GM12878 (cell line): ENCODE results near the gene ZSWIM9. TPM values are rescaled to one million over a fixed set of nuclear protein-coding genes. Genes with fewer than 3 reads are reported as not detected.

Experiments used
- ATAC-seq: fragments of 200-7000 bp; cut with Tn5 transposase; 3 replicates; pipeline ENCODE4 v1.9.1; 2020; ENCODE audit warnings: mild to moderate bottlenecking, moderate library complexity
- BruUV-seq: library from RNA; stranded (reverse); fragments of 400-500 nt; replicated peaks from 2 replicates; lab custom pipeline; 2021; lab: Mats Ljungman, UMichigan
- CTCF ChIA-PET: fragments of 300-600 bp; sonication (Branson Sonifier 250); formaldehyde crosslinking; extraction: SDS; loops from one replicate; lab custom pipeline; 2021; ENCODE audit warnings: inconsistent platforms; lab: Yijun Ruan, JAX
- POLR2A ChIA-PET: fragments of 350-600 bp; formaldehyde crosslinking; extraction: SDS; loops from one replicate; lab custom pipeline; 2021; ENCODE audit warnings: inconsistent platforms; lab: Charles Lee
- RAD21 ChIA-PET: fragments of 300-600 bp; sonication (Branson Sonifier 250); formaldehyde crosslinking; loops from one replicate; lab custom pipeline; 2023; ENCODE audit warnings: antibody characterized with exemption; ENCODE audit not compliant: unreplicated experiment; lab: Charles Lee
- SMC1A ChIA-PET: fragments of 300-600 bp; sonication (Branson Sonifier 250); formaldehyde crosslinking; loops from one replicate; lab custom pipeline; 2023; ENCODE audit not compliant: unreplicated experiment, uncharacterized antibody; lab: Charles Lee
- DNase-seq: peaks from one replicate; pipeline ENCODE4 v3.0.0-alpha.2; 2011; ENCODE audit warnings: low read depth, low spot score
- FAIRE-seq: peaks from 3 replicates; lab custom pipeline; 2011; peaks lifted over from hg19 to GRCh38; lab: Jason Lieb, UNC
- H2AFZ ChIP-seq: 2 replicates; pipeline ENCODE4 v1.6.0; 2011; ENCODE audit warnings: low read depth, low read length, control low read depth; ENCODE audit not compliant: control insufficient read depth
- H3K27ac ChIP-seq: 2 replicates; pipeline ENCODE4 v1.5.1; 2011; ENCODE audit warnings: control low read depth; ENCODE audit not compliant: control insufficient read depth, insufficient read depth
- H3K27me3 ChIP-seq, 2 experiments: replicated peaks in 1 of 2; 2 replicates each; pipeline versions ENCODE4 v1.6.0 to v1.6.1; 2011; ENCODE audit warnings: low read length in 1 of 2; ENCODE audit not compliant: control insufficient read depth in 2 of 2, insufficient read depth in 2 of 2
- H3K36me3 ChIP-seq, 2 experiments: 2 replicates each; pipeline ENCODE4 v1.5.1; 2011; ENCODE audit warnings: low read length in 1 of 2; ENCODE audit not compliant: control insufficient read depth in 2 of 2, insufficient read depth in 2 of 2
- H3K4me1 ChIP-seq: 2 replicates; pipeline ENCODE4 v1.6.1; 2011; ENCODE audit warnings: mild to moderate bottlenecking, low read length, moderate library complexity, mixed read lengths; ENCODE audit not compliant: control insufficient read depth, insufficient read depth
- H3K4me2 ChIP-seq: 2 replicates; pipeline ENCODE4 v1.6.0; 2011; ENCODE audit warnings: control low read depth; ENCODE audit not compliant: control insufficient read depth, insufficient read depth
- H3K4me3 ChIP-seq: fragments of 200-600 bp; sonication (generic); 2 replicates; pipeline ENCODE4 v1.5.1; 2016
- H3K79me2 ChIP-seq: 2 replicates; pipeline ENCODE4 v1.6.0; 2011; ENCODE audit warnings: low read length; ENCODE audit not compliant: control insufficient read depth, insufficient read depth
- H3K9ac ChIP-seq: 2 replicates; pipeline ENCODE4 v1.8.0; 2011; ENCODE audit warnings: low read length, control low read depth, mixed read lengths; ENCODE audit not compliant: control insufficient read depth, insufficient read depth
- H3K9me3 ChIP-seq: replicated peaks from 3 replicates; pipeline ENCODE4 v1.5.1; 2011; ENCODE audit warnings: mild to moderate bottlenecking, low read length; ENCODE audit not compliant: control insufficient read depth, insufficient read depth
- H4K20me1 ChIP-seq: 2 replicates; pipeline ENCODE4 v1.6.0; 2011; ENCODE audit not compliant: control insufficient read depth, insufficient read depth
- EGR1 ChIP-seq, 2 experiments: IDR thresholded peaks; 1 replicate in 1 of 2; 2 replicates in 1 of 2; pipeline ENCODE4 v1.6.1; 2011 to 2012; ENCODE audit warnings: low read depth in 2 of 2, low read length in 2 of 2, borderline replicate concordance in 1 of 2, mild to moderate bottlenecking in 1 of 2, moderate library complexity in 1 of 2
- PAX5 ChIP-seq: IDR thresholded peaks from 2 replicates; pipeline ENCODE4 v1.6.1; 2011; ENCODE audit warnings: low read depth, low read length, borderline replicate concordance
- SIN3A ChIP-seq: IDR thresholded peaks from 2 replicates; pipeline ENCODE4 v1.6.1; 2012; ENCODE audit warnings: low read depth, low read length, improper control_type of control experiment
- TAF1 ChIP-seq: IDR thresholded peaks from 2 replicates; pipeline ENCODE4 v1.6.1; 2011; ENCODE audit warnings: mild to moderate bottlenecking, low read depth, low read length, borderline replicate concordance
- WGBS: methylation state at CpG from one replicate; pipeline ENCODE4 v1.1.6; 2016; ENCODE audit warnings: low lambda C conversion rate; ENCODE audit not compliant: insufficient replicate concordance, insufficient coverage; ENCODE audit errors: missing lambda C conversion rate; 5-methylcytosine and 5-hydroxymethylcytosine counted together
- in situ Hi-C: fragments of 300-500 bp; cut with MboI; formaldehyde crosslinking; loops from 9 replicates; pipeline ENCODE4 v1.14.3; 2018; ENCODE audit warnings: mixed read lengths
- intact Hi-C: fragments of 100-400 bp; cut with micrococcal nuclease; formaldehyde crosslinking; loops from one replicate; pipeline ENCODE4 v1.14.2; 2022; ENCODE audit not compliant: unreplicated experiment
- polyA plus RNA-seq, 11 experiments: library from polyadenylated mRNA; depleted of rRNA in 4 of 11; unstranded in 6 of 11; stranded (reverse) in 5 of 11; fragments of >200 nt; fragmentation: Nextera tagmentation in 4 of 11; fragmentation: Illumina TruSeq in 1 of 11; extraction: Ambion mirVana in 4 of 11; extraction: Trizol in 1 of 11; gene quantifications; 1 replicate in 1 of 11; 2 replicates in 10 of 11; pipeline versions ENCODE4 v1.2.1 to v1.2.3, GENCODE V29; 2011 to 2016; ENCODE audit warnings: inconsistent platforms in 2 of 11, missing spikeins in 2 of 11, low read depth in 1 of 11
- total RNA-seq, 4 experiments: library from RNA; depleted of rRNA in 3 of 4; stranded (reverse); fragments of >200 nt in 3 of 4; fragmentation: Illumina TruSeq in 1 of 4; extraction: Trizol in 1 of 4; gene quantifications; 2 replicates each; pipeline versions ENCODE4 v1.2.1 to v1.2.3, GENCODE V29; 2013 to 2021
- TF ChIP-seq, protein P1 (sequence below): fragments of 450-650 bp; IDR thresholded peaks from 2 replicates; pipeline ENCODE4 v1.6.1; 2017; ENCODE audit warnings: antibody characterized with exemption, mild to moderate bottlenecking, moderate library complexity

The ZSWIM9 gene
- total and polyA plus RNA-seq, 10 of the 15 experiments (the other 5 are each of a cell fraction or from before 2014, with no cell fraction given), result 0.29 to 6.2 (median 1.4) TPM; not detected in 1

DNA sequence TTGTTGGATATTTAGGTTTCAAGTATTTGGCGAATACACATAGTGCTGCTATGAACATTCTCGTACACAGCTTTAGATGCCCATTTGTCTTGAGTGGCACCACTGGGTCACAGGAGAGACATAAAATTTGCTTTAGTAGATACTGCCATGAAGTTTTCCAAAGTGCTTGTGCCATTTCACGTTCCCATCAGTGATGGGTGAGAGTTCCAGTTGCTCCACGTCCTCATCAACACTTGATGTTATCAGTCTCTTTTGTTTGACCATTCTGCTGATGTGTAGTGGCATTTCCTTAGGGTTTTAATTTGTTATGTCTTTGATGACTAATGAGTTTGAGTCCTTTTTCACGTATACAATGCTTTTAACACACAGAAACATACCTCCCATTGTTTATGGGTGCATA, 11.0 kb downstream of the ZSWIM9 start:
- Histone ChIP-seq H4K20me1 (no peaks in the 10 kb centered on the region), H3K27me3 (no peaks in the 10 kb centered on the region), H2AFZ (no peak overlapping the region), H3K79me2 (no peaks in the 10 kb centered on the region), H3K4me3 (no peak overlapping the region), H3K9me3 (peaks cover 2% of the 10 kb centered on the region; the same call in 2 of the 3 replicates), H3K4me1 (peaks cover 7% of the 10 kb centered on the region), H3K9ac (no peak overlapping the region), H3K4me2 (no peak overlapping the region)
- in situ Hi-C loops (no loop called here), intact Hi-C loops (no loop called here)
- ChIA-PET RAD21 (no interaction called here), SMC1A (no interaction called here), POLR2A (no interaction called here)
- no peak for FAIRE-seq
- DNase-seq, result no peak
- BruUV-seq, result no TSS peak
- ATAC-seq, result no peak
- TF ChIP-seq, protein P1, sequence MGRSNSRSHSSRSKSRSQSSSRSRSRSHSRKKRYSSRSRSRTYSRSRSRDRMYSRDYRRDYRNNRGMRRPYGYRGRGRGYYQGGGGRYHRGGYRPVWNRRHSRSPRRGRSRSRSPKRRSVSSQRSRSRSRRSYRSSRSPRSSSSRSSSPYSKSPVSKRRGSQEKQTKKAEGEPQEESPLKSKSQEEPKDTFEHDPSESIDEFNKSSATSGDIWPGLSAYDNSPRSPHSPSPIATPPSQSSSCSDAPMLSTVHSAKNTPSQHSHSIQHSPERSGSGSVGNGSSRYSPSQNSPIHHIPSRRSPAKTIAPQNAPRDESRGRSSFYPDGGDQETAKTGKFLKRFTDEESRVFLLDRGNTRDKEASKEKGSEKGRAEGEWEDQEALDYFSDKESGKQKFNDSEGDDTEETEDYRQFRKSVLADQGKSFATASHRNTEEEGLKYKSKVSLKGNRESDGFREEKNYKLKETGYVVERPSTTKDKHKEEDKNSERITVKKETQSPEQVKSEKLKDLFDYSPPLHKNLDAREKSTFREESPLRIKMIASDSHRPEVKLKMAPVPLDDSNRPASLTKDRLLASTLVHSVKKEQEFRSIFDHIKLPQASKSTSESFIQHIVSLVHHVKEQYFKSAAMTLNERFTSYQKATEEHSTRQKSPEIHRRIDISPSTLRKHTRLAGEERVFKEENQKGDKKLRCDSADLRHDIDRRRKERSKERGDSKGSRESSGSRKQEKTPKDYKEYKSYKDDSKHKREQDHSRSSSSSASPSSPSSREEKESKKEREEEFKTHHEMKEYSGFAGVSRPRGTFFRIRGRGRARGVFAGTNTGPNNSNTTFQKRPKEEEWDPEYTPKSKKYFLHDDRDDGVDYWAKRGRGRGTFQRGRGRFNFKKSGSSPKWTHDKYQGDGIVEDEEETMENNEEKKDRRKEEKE, result no peak
- TF ChIP-seq PAX5, result no peak
- no peak for TF ChIP-seq TAF1
- TF ChIP-seq EGR1 (IDR thresholded peaks at IDR 0.05; ENCODE audit: borderline replicate concordance in 1 of 2, low read depth in 2 of 2, low read length in 2 of 2), result no peak
- TF ChIP-seq SIN3A, result no peak
- TF ChIP-seq, all 136 proteins: peak for 0
- WGBS, result 86% methylated on average over 5 of the region's 5 CpGs
- peaks cover 0 to 4% of the 10 kb centered on the region in 2 experiments; a peak in 1 of 4 replicates for H3K36me3 ChIP-seq
- CTCF ChIA-PET, result no interaction called here
- H3K27ac ChIP-seq, result no peak overlapping the region
